GM19463 (cell line): ENCODE data around the gene NAP1L4.
A peak's percentile ranks its signal among the peaks of the same experiment; 100 is the strongest.
"Not testable (repeated sequence)": the region's sequence is repeated elsewhere in the genome, so short reads cannot be mapped to it uniquely, and the experiment has no call there.

Source experiments
- ATAC-seq: cut with Tn5 transposase; IDR thresholded peaks from one replicate; pipeline ENCODE4 v1.9.1; 2021; ENCODE audit warnings: mild to moderate bottlenecking, moderate library complexity; ENCODE audit not compliant: unreplicated experiment

Gene NAP1L4

GRCh38 chr11:2940147-2940920, 51.8 kb downstream of the NAP1L4 start:
- no peak for ATAC-seq

GRCh38 chr11:2938458-2939418, 53.4 kb downstream of the NAP1L4 start:
- ATAC-seq, result not testable (repeated sequence)

DNA sequence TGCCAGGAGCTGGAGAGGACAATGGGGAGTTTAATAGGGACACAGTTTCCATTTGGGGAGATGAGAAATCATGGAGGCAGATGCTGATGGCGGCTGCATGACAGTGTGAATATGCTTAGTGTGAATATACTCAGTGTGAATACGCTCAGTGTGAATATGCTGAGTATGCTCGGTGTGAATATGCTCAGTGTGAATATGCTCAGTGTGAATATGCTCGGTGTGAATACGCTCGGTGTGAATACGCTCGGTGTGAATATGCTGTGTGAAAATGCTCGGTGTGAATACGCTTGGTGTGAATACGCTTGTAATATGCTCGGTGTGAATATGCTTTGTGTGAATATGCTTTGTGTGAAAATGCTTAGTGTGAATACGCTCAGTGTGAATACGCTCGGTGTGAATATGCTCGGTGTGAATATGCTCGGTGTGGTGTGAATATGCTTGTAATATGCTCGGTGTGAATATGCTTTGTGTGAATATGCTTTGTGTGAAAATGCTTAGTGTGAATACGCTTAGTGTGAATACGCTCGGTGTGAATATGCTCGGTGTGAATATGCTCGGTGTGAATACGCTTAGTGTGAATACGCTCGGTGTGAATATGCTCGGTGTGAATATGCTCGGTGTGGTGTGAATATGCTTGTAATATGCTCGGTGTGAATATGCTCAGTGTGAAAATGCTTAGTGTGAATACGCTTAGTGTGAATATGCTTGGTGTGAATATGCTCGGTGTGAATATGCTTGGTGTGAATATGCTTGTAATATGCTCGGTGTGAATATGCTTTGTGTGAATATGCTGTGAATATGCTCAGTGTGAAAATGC, 54.3 kb downstream of the NAP1L4 start:
- ATAC-seq, result not testable (repeated sequence)

DNA sequence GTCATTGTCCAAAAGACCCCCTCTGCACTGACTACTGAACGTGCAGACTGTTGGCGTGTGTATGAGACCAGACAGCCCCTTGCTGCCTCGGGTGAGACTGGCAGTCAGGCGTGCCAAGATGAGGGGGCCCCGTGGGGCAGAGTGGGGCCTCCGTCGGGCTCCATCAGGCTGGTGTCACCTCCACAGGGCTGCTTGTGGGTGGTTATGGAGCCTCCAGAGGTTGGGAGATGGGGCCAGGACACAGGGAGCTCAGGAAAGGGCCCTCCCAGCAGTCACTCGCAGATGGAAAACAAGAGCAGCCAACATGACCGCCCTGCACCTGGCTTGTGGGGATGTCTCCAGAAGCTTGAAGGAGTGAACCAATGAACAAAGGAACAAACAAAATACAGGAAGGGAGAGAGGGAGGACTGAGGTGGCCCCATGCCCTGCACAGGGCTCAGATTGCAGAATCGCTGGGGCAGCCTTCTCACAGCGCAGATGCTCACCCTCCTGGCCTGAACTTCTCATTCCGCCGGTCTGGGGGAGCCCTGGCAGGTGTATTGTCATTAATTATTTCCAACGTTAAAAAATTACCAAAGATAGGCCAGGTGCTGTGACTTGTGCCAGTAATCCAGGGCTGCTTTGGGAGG, 57.4 kb downstream of the NAP1L4 start:
- ATAC-seq, result no peak

DNA sequence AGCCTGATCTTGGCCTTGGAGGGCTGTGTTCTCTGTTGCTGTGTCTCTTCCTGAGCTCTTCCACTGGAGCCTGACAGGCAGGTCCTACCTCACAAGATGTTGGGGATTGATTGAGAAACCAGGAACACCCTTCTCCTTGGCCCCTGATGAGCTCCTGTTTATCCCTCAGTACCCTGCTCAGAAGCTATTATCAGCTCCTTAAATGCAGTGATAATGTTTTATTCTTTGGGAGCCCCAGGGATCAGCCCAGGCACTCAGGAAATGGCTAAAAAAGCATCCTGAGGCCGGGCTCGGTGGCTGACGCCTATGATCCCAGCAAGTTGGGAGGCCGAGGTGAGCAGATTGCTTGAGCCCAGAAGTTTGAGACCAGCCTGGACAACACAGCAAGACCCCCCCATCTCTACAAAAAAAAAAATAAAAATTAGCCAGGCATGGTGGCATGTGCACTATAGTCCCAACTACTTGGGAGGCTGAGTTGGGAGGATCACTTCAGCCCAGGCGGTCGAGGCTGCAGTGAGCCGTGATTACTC, 58.0 kb downstream of the NAP1L4 start:
- no peak for ATAC-seq

GRCh38 chr11:2933375-2934020, 58.6 kb downstream of the NAP1L4 start:
- ATAC-seq, result no peak

- no peak for ATAC-seq
Measured at GRCh38 chr11:2932850-2933251, 59.3 kb downstream of the NAP1L4 start.

GRCh38 chr11:2931771-2932738, 60.1 kb downstream of the NAP1L4 start:
- no peak for ATAC-seq

DNA sequence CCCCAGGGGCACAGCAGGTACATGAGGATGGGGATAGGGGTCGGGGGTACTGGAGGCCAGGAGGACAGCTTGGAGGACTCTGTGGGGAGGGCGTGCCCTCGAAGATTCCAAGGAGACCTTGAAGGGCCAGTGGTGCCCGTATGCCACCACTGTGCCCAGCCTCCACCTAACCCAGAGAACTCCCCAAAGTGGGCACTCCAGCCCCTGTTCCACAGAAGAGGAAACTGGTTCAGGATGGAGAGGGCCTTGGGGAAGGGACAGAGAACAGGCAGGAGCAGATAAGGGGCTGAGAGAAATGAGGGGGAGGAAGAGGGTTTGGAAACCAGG, 60.7 kb downstream of the NAP1L4 start:
- ATAC-seq, result no peak

DNA sequence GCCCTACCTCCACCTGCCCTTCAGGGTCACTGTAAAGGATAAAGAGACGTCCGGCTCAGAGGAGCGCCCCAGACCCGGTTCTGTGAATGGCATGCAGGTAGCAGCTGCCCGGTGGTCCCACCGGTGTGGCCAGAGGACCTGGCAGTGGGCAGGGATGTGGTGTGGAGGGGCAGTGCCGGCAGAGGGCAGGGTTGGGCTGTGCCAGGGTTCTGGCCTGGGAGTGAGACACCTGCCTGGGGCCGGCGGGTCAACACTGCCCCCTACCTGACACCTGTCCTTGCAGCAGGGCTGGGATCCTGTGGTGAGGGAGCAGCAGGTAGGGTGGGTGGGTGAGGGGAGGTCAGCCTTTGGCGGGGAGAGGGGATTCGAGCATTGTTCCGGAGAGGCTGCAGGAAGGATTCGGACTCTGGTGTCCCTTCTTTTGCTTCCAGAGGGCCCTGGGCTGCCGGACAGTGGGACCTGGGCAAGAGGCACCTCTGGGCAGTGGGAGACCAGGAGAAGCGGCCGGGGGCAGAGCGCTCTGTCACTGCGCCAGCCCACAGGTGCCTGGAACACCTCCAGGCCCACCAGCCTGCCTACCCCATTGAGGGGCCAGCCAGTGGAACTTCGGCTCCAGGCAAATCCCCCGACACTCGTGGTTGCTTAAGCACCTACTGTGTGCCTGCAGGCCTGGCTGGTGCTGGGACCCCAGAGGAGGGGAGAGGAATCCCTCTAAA, 61.3 kb downstream of the NAP1L4 start:
- peak; percentile 32 for ATAC-seq

DNA sequence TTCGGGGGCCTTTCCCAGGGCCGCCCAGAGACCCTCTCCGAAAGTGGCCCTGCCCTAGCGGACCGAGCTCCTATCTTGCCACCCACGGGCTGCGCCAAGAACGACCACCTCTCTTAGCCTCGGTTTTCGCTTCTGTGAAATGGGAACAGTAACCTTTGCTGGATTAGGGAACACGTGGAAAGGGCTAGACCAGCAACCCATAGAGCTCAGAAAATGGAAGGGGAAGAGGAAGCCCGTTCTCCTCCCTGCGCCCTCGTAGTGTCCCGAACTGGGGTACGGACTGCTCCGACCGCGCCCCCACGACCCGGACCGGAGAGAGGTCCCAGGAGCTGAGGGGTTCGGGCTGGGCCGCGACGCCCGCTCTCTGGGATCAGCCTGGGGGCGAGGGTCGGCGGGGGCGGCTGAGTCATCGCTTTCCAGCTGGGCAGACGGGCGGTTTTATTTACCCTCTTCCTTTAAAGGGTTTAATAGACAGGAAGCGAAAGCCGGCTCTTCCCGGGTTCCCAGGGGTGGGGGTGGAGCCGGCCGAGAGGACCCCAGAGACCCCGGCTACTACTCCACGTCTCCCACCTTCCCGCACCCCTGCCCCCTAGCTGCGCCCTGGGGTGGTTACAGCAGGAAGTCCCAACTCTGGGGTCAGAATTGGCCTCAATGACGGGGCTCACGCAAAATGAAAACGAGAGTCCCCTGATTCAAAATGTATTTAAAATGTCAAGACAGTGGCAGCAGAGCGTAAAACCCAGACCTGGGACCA, 62.0 kb downstream of the NAP1L4 start:
- ATAC-seq, result peak; percentile 26

DNA sequence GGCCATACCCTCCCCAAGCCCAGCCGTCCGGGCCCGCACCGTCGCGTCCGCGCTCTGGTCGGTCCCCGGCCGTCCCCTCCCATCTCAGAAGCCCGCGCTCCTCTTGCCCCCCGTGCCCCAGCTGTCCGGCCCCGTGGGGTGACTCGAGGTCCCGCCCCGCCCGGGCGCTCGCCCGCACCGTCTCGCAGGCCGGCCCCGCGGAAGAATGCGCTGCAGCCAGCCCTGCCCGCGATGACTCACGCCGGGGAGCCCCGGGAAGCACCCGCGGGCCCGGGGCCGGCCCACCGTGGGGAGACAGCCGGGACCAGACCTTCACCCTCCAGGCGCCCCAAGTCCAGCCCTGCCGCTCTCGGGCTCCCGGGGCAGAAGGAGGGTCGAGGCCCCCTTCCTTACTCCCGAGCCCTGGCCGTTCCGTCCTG, 62.6 kb downstream of the NAP1L4 start:
- ATAC-seq, result no peak

GRCh38 chr11:2928605-2929530, 63.3 kb downstream of the NAP1L4 start, which contains the start of gene PHLDA2:
TSS of gene PHLDA2 (minus strand) at chr11:2929420. CDS start at chr11:2929364, 56 bp downstream.
- no peak for ATAC-seq

DNA sequence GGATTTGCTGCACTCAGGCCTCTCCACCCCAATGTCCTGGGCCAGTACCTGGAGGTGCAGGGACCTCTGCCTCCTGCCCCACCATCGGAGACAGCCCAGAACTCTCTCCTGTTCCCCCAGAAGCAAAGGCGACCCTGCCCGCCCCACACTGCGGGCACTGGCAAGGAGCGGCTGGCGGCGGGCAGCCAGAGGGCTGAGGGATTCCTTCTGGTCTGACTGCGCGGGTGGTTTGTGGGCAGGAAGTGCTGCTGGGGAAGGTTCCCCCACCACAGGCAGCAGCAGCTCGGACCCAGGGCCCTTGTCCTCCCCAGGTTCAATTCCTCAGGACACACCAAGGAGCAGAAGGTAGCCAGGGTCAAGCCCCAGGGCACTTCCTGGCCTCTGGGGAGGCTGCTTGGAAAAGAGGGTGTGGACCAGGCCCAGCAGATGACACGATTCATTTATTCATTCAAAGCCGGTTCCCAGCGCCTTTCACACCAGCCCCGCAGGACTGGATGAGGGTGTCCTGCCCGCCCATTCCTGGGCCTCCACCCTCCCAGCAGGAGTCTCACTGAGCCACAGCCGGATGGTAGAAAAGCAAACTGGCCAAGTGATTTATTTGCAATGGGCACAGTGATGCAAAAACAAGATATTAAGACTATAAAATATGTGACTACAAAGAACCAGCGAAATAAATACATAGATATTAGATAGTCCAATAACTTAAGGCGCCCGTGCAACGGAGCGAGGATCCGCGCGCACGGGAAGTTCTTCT, 64.1 kb downstream of the NAP1L4 start:
- ATAC-seq, result no peak

DNA sequence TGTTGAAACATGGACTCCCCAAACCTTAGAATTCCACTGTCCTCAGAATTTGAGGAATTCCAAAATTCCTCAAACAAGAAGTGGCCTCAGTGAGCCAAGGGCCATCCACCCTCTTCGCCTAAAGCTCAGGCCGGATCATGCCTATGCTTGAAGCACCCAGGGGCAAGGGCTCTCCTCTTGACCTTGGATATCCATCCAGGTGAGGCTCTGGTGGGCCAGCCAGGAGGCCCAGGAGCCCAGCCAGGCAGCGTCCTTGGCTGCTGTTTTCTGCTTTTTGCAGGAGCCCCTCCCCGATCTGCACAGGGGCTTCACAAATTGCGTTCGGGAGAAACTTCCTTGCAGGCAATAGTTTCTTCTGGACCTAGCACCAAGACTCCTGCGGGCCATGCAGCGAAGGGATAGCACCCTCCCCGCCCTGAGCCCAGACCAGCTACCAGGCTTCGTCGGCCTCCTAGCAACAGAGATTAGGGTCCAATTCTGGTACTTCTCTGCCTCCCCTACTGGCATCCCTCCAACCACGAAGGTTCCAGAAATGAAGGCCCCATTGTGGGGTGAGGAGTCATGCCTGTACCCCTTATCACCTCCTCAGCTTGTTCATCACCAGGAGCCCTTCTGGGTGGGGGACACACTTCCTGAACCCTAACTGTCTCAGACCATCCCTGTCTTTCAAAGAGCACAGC, 64.9 kb downstream of the NAP1L4 start:
- no peak for ATAC-seq
